ENCODE measurements around the gene PKD1L1. TPM values are rescaled to one million over a fixed set of nuclear protein-coding genes. Genes with fewer than 3 reads are reported as not detected.

Gene PKD1L1
- total RNA-seq, 4 donors from 2014 or later = 0.18 to 0.83 (median 0.44) TPM

GRCh38 chr7:47873762-47874161 lies 74.5 kb downstream of the PKD1L1 start:
- H3K36me3 ChIP-seq = no peaks in the 10 kb centered on the region
- no peaks in the 10 kb centered on the region for H3K9me3 ChIP-seq
- no peaks in the 10 kb centered on the region for H3K27me3 ChIP-seq
- TF ChIP-seq POLR2A (IDR thresholded peaks at IDR 0.05) = no peak
- TF ChIP-seq, protein P1, sequence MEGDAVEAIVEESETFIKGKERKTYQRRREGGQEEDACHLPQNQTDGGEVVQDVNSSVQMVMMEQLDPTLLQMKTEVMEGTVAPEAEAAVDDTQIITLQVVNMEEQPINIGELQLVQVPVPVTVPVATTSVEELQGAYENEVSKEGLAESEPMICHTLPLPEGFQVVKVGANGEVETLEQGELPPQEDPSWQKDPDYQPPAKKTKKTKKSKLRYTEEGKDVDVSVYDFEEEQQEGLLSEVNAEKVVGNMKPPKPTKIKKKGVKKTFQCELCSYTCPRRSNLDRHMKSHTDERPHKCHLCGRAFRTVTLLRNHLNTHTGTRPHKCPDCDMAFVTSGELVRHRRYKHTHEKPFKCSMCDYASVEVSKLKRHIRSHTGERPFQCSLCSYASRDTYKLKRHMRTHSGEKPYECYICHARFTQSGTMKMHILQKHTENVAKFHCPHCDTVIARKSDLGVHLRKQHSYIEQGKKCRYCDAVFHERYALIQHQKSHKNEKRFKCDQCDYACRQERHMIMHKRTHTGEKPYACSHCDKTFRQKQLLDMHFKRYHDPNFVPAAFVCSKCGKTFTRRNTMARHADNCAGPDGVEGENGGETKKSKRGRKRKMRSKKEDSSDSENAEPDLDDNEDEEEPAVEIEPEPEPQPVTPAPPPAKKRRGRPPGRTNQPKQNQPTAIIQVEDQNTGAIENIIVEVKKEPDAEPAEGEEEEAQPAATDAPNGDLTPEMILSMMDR (IDR thresholded peaks at IDR 0.05) = no peak
- no peak overlapping the region for H3K4me3 ChIP-seq
- no peaks in the 10 kb centered on the region for H3K4me1 ChIP-seq
- no peak overlapping the region for H3K27ac ChIP-seq
- no peak for DNase-seq

GRCh38 chr7:47867286-47867685 lies 81.0 kb downstream of the PKD1L1 start:
- Histone ChIP-seq H3K27ac (no peak overlapping the region), H3K4me1 (no peaks in the 10 kb centered on the region), H3K9me3 (no peaks in the 10 kb centered on the region), H3K27me3 (no peaks in the 10 kb centered on the region), H3K36me3 (no peaks in the 10 kb centered on the region), H3K4me3 (no peak overlapping the region)
- no peak for TF ChIP-seq POLR2A (IDR thresholded peaks at IDR 0.05)
- TF ChIP-seq, protein P1 (IDR thresholded peaks at IDR 0.05) = no peak
- DNase-seq = no peak

DNA sequence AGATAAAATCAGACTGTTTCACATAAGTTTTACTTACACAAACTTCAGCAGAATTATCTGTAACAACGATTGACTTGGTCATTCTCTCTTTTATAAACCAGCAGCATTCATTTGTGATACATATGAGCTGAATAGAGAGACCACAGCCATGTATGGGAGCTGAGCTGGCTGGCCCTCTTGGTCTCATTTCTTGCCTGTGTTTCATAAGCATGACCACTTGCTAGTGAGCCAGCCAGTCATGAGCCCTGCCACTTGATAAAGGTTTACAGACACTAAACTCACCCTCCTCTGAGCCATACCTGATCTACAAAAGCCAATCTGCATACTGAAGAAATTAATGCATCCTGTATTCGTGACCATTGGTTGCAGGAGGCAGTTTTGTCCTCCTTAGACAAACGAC lies 82.1 kb downstream of the PKD1L1 start:
- no peak for TF ChIP-seq POLR2A (IDR thresholded peaks at IDR 0.05)
- TF ChIP-seq, protein P1 (IDR thresholded peaks at IDR 0.05) = no peak

DNA sequence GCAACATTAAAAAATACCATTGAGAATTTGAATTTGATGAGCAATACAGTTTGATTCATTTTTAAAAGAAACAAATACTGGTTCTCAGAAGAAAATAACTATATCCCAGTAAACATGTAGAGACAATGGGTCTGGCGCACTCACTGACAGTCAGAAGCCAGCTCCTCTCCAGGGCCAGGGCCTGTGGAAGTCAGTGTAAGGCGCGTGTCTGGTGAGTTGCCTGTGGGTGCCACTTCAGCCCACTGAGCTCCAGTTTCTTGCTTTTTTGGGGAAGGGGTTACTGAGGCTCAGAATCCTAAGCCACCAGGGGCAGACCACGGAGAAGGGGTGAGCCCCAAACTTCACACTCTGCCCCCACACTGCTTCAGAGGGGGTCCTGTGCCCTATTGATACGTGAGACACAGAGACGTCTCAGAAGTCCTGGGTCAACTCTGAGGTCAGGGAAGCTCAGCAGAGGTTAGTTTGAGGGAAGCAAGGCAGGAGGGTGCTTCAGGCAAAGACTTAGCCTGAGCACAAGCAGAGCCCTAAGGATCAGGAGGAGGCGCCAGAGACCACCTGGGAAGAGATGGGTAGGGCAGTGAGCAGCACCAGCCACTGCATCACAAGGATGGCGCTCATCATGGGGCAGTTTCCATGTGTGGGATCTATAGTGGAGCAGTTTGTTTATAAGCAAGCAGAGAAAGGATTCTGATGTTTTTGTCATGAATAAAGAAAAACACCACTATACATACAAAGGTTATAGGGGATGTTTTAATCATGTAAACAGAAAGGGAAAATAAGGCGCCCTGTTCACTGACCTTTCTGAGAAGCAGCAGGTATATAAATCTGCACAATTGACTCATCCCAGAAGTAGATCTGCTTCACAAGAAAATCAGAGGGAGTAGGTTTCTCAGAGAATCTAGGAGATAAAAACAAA lies 95.7 kb downstream of the PKD1L1 start:
- Histone ChIP-seq H3K9me3 (no peaks in the 10 kb centered on the region), H3K36me3 (no peaks in the 10 kb centered on the region), H3K27ac (no peak overlapping the region), H3K27me3 (no peaks in the 10 kb centered on the region), H3K4me3 (no peak overlapping the region), H3K4me1 (no peaks in the 10 kb centered on the region)
- TF ChIP-seq, protein P1 (IDR thresholded peaks at IDR 0.05) = no peak
- TF ChIP-seq POLR2A (IDR thresholded peaks at IDR 0.05) = no peak
- no peak for DNase-seq

More for the DNA sequence above, 82.1 kb downstream of the PKD1L1 start:
- no peak for DNase-seq
- Histone ChIP-seq H3K9me3 (no peaks in the 10 kb centered on the region), H3K4me3 (no peak overlapping the region), H3K27me3 (no peaks in the 10 kb centered on the region), H3K27ac (no peak overlapping the region), H3K4me1 (no peaks in the 10 kb centered on the region), H3K36me3 (no peaks in the 10 kb centered on the region)

- Histone ChIP-seq H3K27me3 (no peaks in the 10 kb centered on the region), H3K4me1 (no peaks in the 10 kb centered on the region), H3K36me3 (no peaks in the 10 kb centered on the region), H3K27ac (no peak overlapping the region), H3K4me3 (no peak overlapping the region), H3K9me3 (no peaks in the 10 kb centered on the region)
- TF ChIP-seq, protein P1 (IDR thresholded peaks at IDR 0.05) = no peak
- TF ChIP-seq POLR2A (IDR thresholded peaks at IDR 0.05) = no peak
- no peak for DNase-seq
These were observed 101.1 kb downstream of the PKD1L1 start for GRCh38 chr7:47847207-47847606.
